SK-N-SH treated with all-trans-retinoic acid at 6 μM for 48 hours (cell line): ENCODE results near the gene PGK1.
"Not testable (repeated sequence)": the region's sequence is repeated elsewhere in the genome, so short reads cannot be mapped to it uniquely, and the experiment has no call there.

ENCODE experiments used
- ATAC-seq: fragments of 200-7000 bp; cut with Tn5 transposase; 3 replicates; pipeline ENCODE4 v1.9.1; 2020; ENCODE audit warnings: mild to moderate bottlenecking, moderate library complexity
- ARNTL ChIP-seq: fragments of 450-650 bp; formaldehyde crosslinking; IDR thresholded peaks from 2 replicates; pipeline ENCODE4 v1.5.0; 2020; ENCODE audit warnings: low read depth, mild to moderate bottlenecking, moderate library complexity, borderline replicate concordance
- BACH2 ChIP-seq: fragments of 250-450 bp; sonication (Bioruptor Pico); IDR thresholded peaks from 2 replicates; pipeline ENCODE4 v1.9.0; 2021; ENCODE audit warnings: mild to moderate bottlenecking, borderline replicate concordance
- CREB5 ChIP-seq: fragments of 250-450 bp; sonication (Bioruptor Pico); IDR thresholded peaks from 2 replicates; pipeline ENCODE4 v1.5.1; 2020; ENCODE audit warnings: low read depth, mild to moderate bottlenecking, moderate library complexity
- CSDC2 ChIP-seq: fragments of 250-450 bp; sonication (Bioruptor Pico); IDR thresholded peaks from 2 replicates; pipeline ENCODE4 v1.5.0; 2020; ENCODE audit warnings: mild to moderate bottlenecking, moderate library complexity
- CSRNP3 ChIP-seq: fragments of 250-450 bp; sonication (Bioruptor Pico); IDR thresholded peaks from 2 replicates; pipeline ENCODE4 v1.5.1; 2021; ENCODE audit warnings: mild to moderate bottlenecking, moderate library complexity
- ESRRG ChIP-seq: fragments of 250-450 bp; sonication (Bioruptor Pico); IDR thresholded peaks from 2 replicates; pipeline ENCODE4 v1.6.1; 2021; ENCODE audit warnings: mild to moderate bottlenecking
- GLIS3 ChIP-seq: fragments of 250-450 bp; sonication (Bioruptor Pico); IDR thresholded peaks from 2 replicates; pipeline ENCODE4 v1.5.0; 2020; ENCODE audit warnings: mild to moderate bottlenecking, moderate library complexity
- ISL1 ChIP-seq: fragments of 250-450 bp; sonication (Bioruptor Pico); IDR thresholded peaks from 2 replicates; pipeline ENCODE4 v2.1.2; 2022; ENCODE audit warnings: mild to moderate bottlenecking, moderate library complexity
- OSR1 ChIP-seq: fragments of 250-450 bp; sonication (Bioruptor Pico); IDR thresholded peaks from 2 replicates; pipeline ENCODE4 v1.8.0; 2022; ENCODE audit warnings: moderate library complexity, mild to moderate bottlenecking, inconsistent platforms
- PATZ1 ChIP-seq: fragments of 250-450 bp; sonication (Bioruptor Pico); IDR thresholded peaks from 2 replicates; pipeline ENCODE4 v1.8.0; 2020; ENCODE audit warnings: mild to moderate bottlenecking, moderate library complexity, borderline replicate concordance
- POU6F1 ChIP-seq: fragments of 250-450 bp; sonication (Bioruptor Pico); IDR thresholded peaks from 2 replicates; pipeline ENCODE4 v1.8.0; 2021; ENCODE audit warnings: low read depth, mild to moderate bottlenecking, moderate library complexity, borderline replicate concordance
- PPARA ChIP-seq: fragments of 250-450 bp; sonication (Bioruptor Pico); IDR thresholded peaks from 2 replicates; pipeline ENCODE4 v1.5.0; 2020; ENCODE audit warnings: mild to moderate bottlenecking, borderline replicate concordance
- RARB ChIP-seq: fragments of 250-450 bp; sonication (Bioruptor Pico); IDR thresholded peaks from 2 replicates; pipeline ENCODE4 v1.8.0; 2021; ENCODE audit warnings: mild to moderate bottlenecking, moderate library complexity
- SNAI2 ChIP-seq: fragments of 250-450 bp; sonication (Bioruptor Pico); IDR thresholded peaks from 2 replicates; pipeline ENCODE4 v1.5.0; 2020; ENCODE audit warnings: mild to moderate bottlenecking, moderate library complexity
- TCF4 ChIP-seq: fragments of 250-450 bp; sonication (Bioruptor Pico); IDR thresholded peaks from 2 replicates; pipeline ENCODE4 v1.8.0; 2021; ENCODE audit warnings: mild to moderate bottlenecking, moderate library complexity, borderline replicate concordance
- TOX ChIP-seq: fragments of 250-450 bp; sonication (Bioruptor Pico); IDR thresholded peaks from 2 replicates; pipeline ENCODE4 v1.8.0; 2021; ENCODE audit warnings: mild to moderate bottlenecking, moderate library complexity, borderline replicate concordance
- TSHZ2 ChIP-seq: fragments of 250-450 bp; sonication (Bioruptor Pico); IDR thresholded peaks from 2 replicates; pipeline ENCODE4 v1.5.0; 2020; ENCODE audit warnings: mild to moderate bottlenecking, moderate library complexity
- ZC3H10 ChIP-seq: fragments of 250-450 bp; sonication (Bioruptor Pico); IDR thresholded peaks from 2 replicates; pipeline ENCODE4 v1.5.1; 2021; ENCODE audit warnings: mild to moderate bottlenecking, moderate library complexity
- ZFP3 ChIP-seq: fragments of 250-450 bp; sonication (Bioruptor Pico); IDR thresholded peaks from 2 replicates; pipeline ENCODE4 v1.5.0; 2020; ENCODE audit warnings: mild to moderate bottlenecking, moderate library complexity
- ZFP30 ChIP-seq: fragments of 450-650 bp; formaldehyde crosslinking; IDR thresholded peaks from 2 replicates; pipeline ENCODE4 v1.5.0; 2022; ENCODE audit warnings: mild to moderate bottlenecking, moderate library complexity
- ZNF565 ChIP-seq: fragments of 450-650 bp; formaldehyde crosslinking; conservative IDR thresholded peaks from 2 replicates; pipeline ENCODE4 v1.5.0; 2020; ENCODE audit warnings: low read depth, mild to moderate bottlenecking, moderate library complexity
- ZNF70 ChIP-seq: fragments of 450-650 bp; formaldehyde crosslinking; IDR thresholded peaks from 2 replicates; pipeline ENCODE4 v1.5.0; 2020; ENCODE audit warnings: mild to moderate bottlenecking, moderate library complexity
- ZNF8 ChIP-seq: fragments of 450-650 bp; formaldehyde crosslinking; IDR thresholded peaks from 2 replicates; pipeline ENCODE4 v1.5.0; 2020; ENCODE audit warnings: mild to moderate bottlenecking, moderate library complexity

PGK1 gene

GRCh38 chrX:78125148-78125547, 21.1 kb downstream of the PGK1 start (continued):
- TF ChIP-seq CREB5 (CRISPR knock-in tag) (no peak), TOX (no peak), ZFP3 (CRISPR knock-in tag) (no peak), ARNTL (CRISPR knock-in tag) (no peak), PATZ1 (CRISPR knock-in tag) (no peak), ZC3H10 (CRISPR knock-in tag) (no peak), CSDC2 (CRISPR knock-in tag) (no peak), RARB (CRISPR knock-in tag) (no peak), ZFP30 (CRISPR knock-in tag) (no peak)
- TF ChIP-seq, all 23 proteins: peak for 0

- ATAC-seq: not testable (repeated sequence)
Measured at GRCh38 chrX:78125781-78126180, 21.7 kb downstream of the PGK1 start.

GRCh38 chrX:78129714-78130113, 25.7 kb downstream of the PGK1 start:
- no peak for ATAC-seq
- TF ChIP-seq BACH2 (CRISPR knock-in tag): no peak
- TF ChIP-seq CSDC2 (CRISPR knock-in tag): no peak
- TF ChIP-seq TOX: no peak
- TF ChIP-seq ZNF70 (CRISPR knock-in tag): no peak
- no peak for TF ChIP-seq GLIS3
- no peak for TF ChIP-seq ZNF565
- TF ChIP-seq POU6F1: no peak
- TF ChIP-seq RARB (CRISPR knock-in tag): no peak
- TF ChIP-seq ZFP30 (CRISPR knock-in tag): no peak
- no peak for TF ChIP-seq ZC3H10 (CRISPR knock-in tag)
- no peak for TF ChIP-seq CSRNP3 (CRISPR knock-in tag)
- no peak for TF ChIP-seq SNAI2 (CRISPR knock-in tag)
- no peak for TF ChIP-seq ZNF8 (CRISPR knock-in tag)
- no peak for TF ChIP-seq CREB5 (CRISPR knock-in tag)

- ATAC-seq: no peak
- TF ChIP-seq PPARA (CRISPR knock-in tag) (no peak), TSHZ2 (CRISPR knock-in tag) (no peak), TCF4 (CRISPR knock-in tag) (no peak), ZNF565 (no peak), BACH2 (CRISPR knock-in tag) (no peak), ZFP3 (CRISPR knock-in tag) (no peak), ZNF8 (CRISPR knock-in tag) (no peak), OSR1 (CRISPR knock-in tag) (no peak), POU6F1 (no peak), CREB5 (CRISPR knock-in tag) (no peak), ISL1 (CRISPR knock-in tag) (no peak), GLIS3 (no peak), ZC3H10 (CRISPR knock-in tag) (no peak), ARNTL (CRISPR knock-in tag) (no peak), ZNF70 (CRISPR knock-in tag) (no peak), ESRRG (CRISPR knock-in tag) (no peak)
Measured at GRCh38 chrX:78130396-78130795, 26.3 kb downstream of the PGK1 start.
